ENCODE data around the gene PDE11A.

The PDE11A gene

GRCh38 chr2:177753682-177754491 lies 318.7 kb downstream of the PDE11A start:
- DNase-seq: no peak

GRCh38 chr2:177748360-177748759 lies 324.2 kb downstream of the PDE11A start:
- DNase-seq: no peak

- DNase-seq: no peak
These were observed 325.2 kb downstream of the PDE11A start for GRCh38 chr2:177747384-177747783.

GRCh38 chr2:177746358-177746757 lies 326.2 kb downstream of the PDE11A start:
- no peak for DNase-seq

GRCh38 chr2:177745531-177745930 lies 327.0 kb downstream of the PDE11A start:
- DNase-seq: no peak

GRCh38 chr2:177742851-177743250 lies 329.7 kb downstream of the PDE11A start:
- no peak for DNase-seq

- no peak for DNase-seq
These were observed 330.7 kb downstream of the PDE11A start for GRCh38 chr2:177741866-177742265.

- DNase-seq: no peak
These were observed 331.9 kb downstream of the PDE11A start for GRCh38 chr2:177740700-177741099.

- DNase-seq: no peak
These were observed 333.9 kb downstream of the PDE11A start for GRCh38 chr2:177738461-177739235.

GRCh38 chr2:177735318-177735803 lies 337.2 kb downstream of the PDE11A start:
- DNase-seq: no peak

GRCh38 chr2:177733322-177733855 lies 339.2 kb downstream of the PDE11A start:
- DNase-seq: no peak

GRCh38 chr2:177731384-177731783 lies 341.2 kb downstream of the PDE11A start:
- DNase-seq: no peak

GRCh38 chr2:177730792-177731191 lies 341.8 kb downstream of the PDE11A start:
- DNase-seq: no peak

- DNase-seq: no peak
These were observed 342.2 kb downstream of the PDE11A start for GRCh38 chr2:177730363-177730762.

GRCh38 chr2:177728920-177729319 lies 343.7 kb downstream of the PDE11A start:
- no peak for DNase-seq

- no peak for DNase-seq
These were observed 344.2 kb downstream of the PDE11A start for GRCh38 chr2:177728399-177728765.

GRCh38 chr2:177727577-177728398 lies 344.8 kb downstream of the PDE11A start:
- DNase-seq: no peak

- DNase-seq: no peak
These were observed 345.6 kb downstream of the PDE11A start for GRCh38 chr2:177726931-177727348.

- DNase-seq: peak; percentile 2 to 20
These were observed 347.9 kb downstream of the PDE11A start for GRCh38 chr2:177724398-177725287.

GRCh38 chr2:177723235-177723634 lies 349.3 kb downstream of the PDE11A start:
- no peak for DNase-seq

GRCh38 chr2:177721818-177722567 lies 350.6 kb downstream of the PDE11A start:
- DNase-seq: no peak
